Effector memory CD4-positive, alpha-beta T cell (primary cell): ENCODE measurements around the gene FLNB.

Experiments
- DNase-seq, 3 donors: peaks; one replicate each; pipeline ENCODE4 v3.0.0-alpha.2; 2020
- H3K27ac ChIP-seq: 2 replicates; pipeline ENCODE4 v1.7.0; 2013; ENCODE audit warnings: mild to moderate bottlenecking, low read length, moderate library complexity; ENCODE audit not compliant: insufficient read depth, poor library complexity, severe bottlenecking
- H3K27me3 ChIP-seq: replicated peaks from 2 replicates; pipeline ENCODE4 v1.7.0; 2013; ENCODE audit warnings: mild to moderate bottlenecking, low read length; ENCODE audit not compliant: insufficient read depth, control insufficient read depth, poor library complexity, severe bottlenecking
- H3K36me3 ChIP-seq: 2 replicates; pipeline ENCODE4 v1.7.0; 2013; ENCODE audit warnings: mild to moderate bottlenecking, low read length, moderate library complexity; ENCODE audit not compliant: control insufficient read depth, insufficient read depth
- H3K4me1 ChIP-seq: 2 replicates; pipeline ENCODE4 v1.7.0; 2013; ENCODE audit warnings: low read length, mild to moderate bottlenecking; ENCODE audit not compliant: control insufficient read depth, insufficient read depth, poor library complexity, severe bottlenecking
- H3K4me3 ChIP-seq: 2 replicates; pipeline ENCODE4 v1.7.0; 2013; ENCODE audit warnings: low read length, low read depth, mild to moderate bottlenecking; ENCODE audit not compliant: insufficient read depth, poor library complexity, severe bottlenecking
- H3K9me3 ChIP-seq: 2 replicates; pipeline ENCODE4 v1.7.0; 2013; ENCODE audit warnings: mild to moderate bottlenecking, low read length, moderate library complexity; ENCODE audit not compliant: control insufficient read depth

The FLNB gene

DNA sequence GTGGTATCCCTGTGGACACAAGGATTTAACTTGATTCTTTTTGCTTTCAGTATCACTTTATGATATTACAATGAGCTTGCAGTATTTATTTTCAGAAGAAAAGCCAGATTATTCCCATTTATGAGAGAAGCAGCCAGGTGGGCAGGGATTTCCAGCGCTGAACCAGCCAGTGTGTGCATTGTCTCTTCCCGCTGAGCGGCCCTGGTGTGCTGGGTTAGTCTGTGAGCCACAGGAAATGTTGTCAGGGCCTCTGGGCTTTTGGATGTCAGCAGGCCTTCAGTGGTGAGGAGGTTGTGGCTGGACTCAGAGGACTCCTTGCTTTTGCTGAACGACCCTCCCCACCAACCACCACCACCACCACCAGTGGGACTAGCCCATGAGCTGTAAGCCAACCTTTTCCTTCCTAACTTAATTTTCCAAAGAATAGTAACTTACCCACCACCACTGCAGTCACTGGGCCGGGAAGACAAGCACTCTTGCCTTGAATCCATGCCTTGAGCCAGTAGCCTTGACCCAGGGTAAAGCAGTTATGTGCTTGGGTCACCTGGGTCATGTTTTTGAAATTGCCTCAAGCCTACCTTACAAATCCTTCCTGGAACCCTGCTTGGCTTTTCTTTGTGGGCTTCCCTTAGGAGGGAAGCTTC is 33.1 kb downstream of the FLNB start:
- H3K36me3 ChIP-seq: no peaks in the 10 kb centered on the region
- H3K4me3 ChIP-seq: no peak overlapping the region
- H3K27me3 ChIP-seq: no peaks in the 10 kb centered on the region
- no peaks in the 10 kb centered on the region for H3K9me3 ChIP-seq
- no peaks in the 10 kb centered on the region for H3K4me1 ChIP-seq
- no peak for DNase-seq
- H3K27ac ChIP-seq: no peak overlapping the region

DNA sequence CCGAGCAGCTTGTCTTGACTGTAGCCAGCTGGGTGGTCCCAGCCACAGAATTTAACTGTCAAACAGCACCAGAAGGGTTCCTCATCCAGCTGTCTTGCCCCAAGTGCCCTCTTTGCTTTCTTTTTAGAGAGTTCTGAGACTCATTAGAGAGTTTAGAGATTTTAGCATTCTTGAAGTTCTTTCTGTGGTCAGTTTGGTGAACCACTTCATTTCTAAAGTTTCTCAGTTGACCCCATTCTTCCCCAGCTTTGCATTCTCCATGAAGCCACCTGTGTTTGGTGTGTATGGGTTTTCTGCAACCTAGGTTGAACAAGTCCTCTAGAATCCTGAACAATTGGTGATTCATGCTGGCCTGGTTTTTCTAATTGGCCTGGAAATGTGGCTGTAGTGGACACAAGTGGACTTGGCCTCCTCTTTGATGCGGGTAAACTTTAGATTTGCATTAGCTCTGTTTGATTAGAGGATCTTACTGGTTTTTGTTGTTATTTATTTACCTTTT is 33.7 kb downstream of the FLNB start:
- H3K36me3 ChIP-seq: no peaks in the 10 kb centered on the region
- no peaks in the 10 kb centered on the region for H3K27me3 ChIP-seq
- H3K27ac ChIP-seq: no peak overlapping the region
- no peaks in the 10 kb centered on the region for H3K4me1 ChIP-seq
- DNase-seq: no peak
- H3K4me3 ChIP-seq: no peak overlapping the region
- H3K9me3 ChIP-seq: no peaks in the 10 kb centered on the region

DNA sequence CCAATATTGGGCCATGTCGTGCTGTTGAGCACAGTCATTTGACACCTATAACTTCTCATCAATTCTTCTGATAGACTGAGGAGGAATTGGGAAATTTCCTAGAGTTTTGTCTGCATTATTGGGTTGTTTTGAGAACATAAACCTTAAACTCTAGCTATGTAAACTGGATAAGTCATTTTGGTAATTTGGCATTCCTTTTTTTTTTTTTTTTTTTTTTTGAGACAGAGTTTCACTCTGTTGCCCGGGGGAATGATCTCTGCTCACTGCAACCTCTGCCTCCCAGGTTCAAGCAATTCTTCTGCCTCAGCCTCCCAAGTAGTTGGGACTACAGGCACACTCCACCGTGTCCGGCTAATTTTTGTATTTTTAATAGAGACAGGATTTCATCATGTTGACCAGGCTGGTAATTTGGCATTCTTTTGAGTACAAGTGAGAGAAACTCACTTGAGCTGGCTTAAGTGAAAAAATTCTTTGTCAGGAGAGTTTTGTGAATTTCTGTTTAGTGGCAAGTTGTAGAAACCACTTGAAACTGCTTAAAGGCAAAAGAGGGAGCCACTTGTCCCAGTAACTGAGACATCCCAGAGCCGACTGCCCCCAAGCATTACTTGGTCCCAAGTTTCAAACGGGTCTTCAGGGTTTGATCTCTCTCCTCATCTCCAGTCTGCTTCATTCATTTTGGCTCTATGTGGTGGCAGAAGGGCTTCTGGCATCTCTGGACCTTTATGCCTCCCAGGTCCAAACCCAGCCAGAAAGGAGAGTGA is 34.9 kb downstream of the FLNB start:
- Histone ChIP-seq H3K36me3 (no peaks in the 10 kb centered on the region), H3K27ac (no peak overlapping the region), H3K4me3 (no peak overlapping the region), H3K9me3 (no peaks in the 10 kb centered on the region), H3K4me1 (no peaks in the 10 kb centered on the region), H3K27me3 (no peaks in the 10 kb centered on the region)
- no peak for DNase-seq

DNA sequence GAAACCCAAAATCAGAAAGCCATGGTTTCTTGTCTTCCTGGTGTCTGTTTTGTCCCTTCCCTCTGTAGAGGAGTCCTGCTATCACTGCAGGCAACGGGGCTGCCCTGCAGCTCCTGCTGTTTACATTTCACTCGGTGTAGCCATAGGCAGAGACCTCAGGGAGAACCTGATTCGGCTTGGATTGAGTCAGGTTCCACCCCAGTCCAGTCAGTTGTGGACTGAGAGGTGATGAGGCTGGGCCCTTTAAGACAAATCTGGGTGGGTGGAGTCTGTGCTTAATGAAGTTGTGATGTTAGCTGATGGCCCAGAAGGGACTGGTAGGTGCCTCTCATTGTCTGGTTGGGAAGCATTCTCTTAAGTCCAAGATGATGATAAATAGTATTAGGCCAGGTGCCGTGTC is 35.7 kb downstream of the FLNB start:
- Histone ChIP-seq H3K9me3 (no peaks in the 10 kb centered on the region), H3K4me3 (no peak overlapping the region), H3K4me1 (no peaks in the 10 kb centered on the region), H3K27me3 (no peaks in the 10 kb centered on the region), H3K36me3 (no peaks in the 10 kb centered on the region), H3K27ac (no peak overlapping the region)
- no peak for DNase-seq

DNA sequence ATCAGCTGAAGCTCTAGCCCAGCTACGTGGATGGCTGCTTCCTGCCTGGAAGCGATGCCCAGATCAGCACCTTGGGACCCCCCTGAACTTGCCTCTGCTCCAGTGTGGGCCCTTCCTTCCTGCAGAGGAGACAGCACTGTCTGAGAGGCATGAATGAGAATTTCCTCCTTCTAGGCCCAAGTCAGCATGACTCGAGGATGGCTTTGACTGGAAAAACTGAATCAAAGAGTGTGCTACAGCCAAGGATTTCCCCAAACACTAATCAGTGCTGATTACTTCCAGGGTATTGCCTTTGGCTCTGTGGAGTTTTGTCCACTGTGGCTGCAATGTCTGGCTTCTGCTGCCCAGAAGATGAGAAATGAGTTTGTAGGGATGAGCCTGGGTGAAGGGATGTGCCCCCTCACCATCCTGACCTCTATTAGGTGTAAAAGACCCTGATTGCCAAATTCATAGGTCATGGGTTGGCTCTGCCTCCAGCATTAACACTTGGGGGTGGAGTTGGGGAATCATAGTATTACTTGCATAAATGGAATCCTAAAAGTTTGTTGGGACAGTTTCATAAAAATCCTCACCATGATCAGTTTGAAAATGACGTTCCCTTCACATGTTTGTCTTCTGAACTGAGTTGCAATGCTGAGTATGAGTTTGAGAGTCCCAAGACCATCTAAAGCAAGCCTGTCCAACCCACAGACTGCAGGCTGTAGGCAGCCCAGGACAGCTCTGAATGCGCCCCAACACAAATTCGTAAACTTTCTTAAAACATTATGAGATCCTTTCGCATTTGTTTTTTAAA is 36.7 kb downstream of the FLNB start:
- Histone ChIP-seq H3K27me3 (no peaks in the 10 kb centered on the region), H3K36me3 (no peaks in the 10 kb centered on the region), H3K27ac (no peak overlapping the region), H3K4me3 (no peak overlapping the region), H3K9me3 (no peaks in the 10 kb centered on the region), H3K4me1 (no peaks in the 10 kb centered on the region)
- no peak for DNase-seq

DNA sequence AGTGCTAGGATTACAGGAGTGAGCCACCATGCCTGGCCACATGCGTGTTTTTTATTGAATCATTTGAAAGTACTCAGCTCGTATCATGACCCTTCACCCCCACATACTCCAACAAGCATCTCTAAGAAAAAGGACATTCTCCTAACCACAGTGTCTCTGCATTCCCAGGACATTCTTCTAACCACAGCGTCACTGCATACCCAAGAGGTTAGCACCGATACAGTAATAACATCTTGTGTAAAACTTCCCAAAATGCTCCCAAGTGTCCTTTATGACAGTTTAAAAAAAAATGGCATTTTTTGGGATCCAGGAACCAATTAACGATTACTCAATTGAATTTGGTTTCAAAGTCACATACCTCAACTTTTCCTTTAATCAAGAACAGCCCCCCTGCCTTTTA is 39.6 kb downstream of the FLNB start:
- H3K27me3 ChIP-seq: no peaks in the 10 kb centered on the region
- H3K4me1 ChIP-seq: no peaks in the 10 kb centered on the region
- no peaks in the 10 kb centered on the region for H3K9me3 ChIP-seq
- no peak overlapping the region for H3K27ac ChIP-seq
- no peak overlapping the region for H3K4me3 ChIP-seq
- no peak for DNase-seq
- no peaks in the 10 kb centered on the region for H3K36me3 ChIP-seq

DNA sequence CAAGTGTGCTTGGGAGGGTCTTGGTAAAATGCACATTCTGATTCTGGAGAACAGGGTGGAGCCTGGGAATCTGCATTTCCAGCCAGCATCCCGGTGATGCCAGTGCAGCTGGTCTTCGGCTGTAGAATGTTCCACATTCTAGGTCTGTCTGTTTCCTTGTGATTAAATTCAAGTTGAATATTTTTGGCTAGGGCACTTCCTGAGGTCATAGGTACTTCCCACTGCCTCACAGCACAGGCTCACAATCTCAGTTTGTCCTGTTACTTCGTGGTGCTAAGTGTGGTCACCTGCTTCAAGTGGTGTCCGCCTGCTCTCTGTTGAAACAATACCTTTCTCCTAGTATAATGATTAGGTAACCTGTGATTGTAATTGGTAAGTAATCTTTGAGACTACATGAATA is 40.1 kb downstream of the FLNB start:
- Histone ChIP-seq H3K9me3 (no peaks in the 10 kb centered on the region), H3K4me1 (no peaks in the 10 kb centered on the region), H3K27ac (no peak overlapping the region), H3K27me3 (no peaks in the 10 kb centered on the region), H3K36me3 (no peaks in the 10 kb centered on the region), H3K4me3 (no peak overlapping the region)
- DNase-seq: no peak

DNA sequence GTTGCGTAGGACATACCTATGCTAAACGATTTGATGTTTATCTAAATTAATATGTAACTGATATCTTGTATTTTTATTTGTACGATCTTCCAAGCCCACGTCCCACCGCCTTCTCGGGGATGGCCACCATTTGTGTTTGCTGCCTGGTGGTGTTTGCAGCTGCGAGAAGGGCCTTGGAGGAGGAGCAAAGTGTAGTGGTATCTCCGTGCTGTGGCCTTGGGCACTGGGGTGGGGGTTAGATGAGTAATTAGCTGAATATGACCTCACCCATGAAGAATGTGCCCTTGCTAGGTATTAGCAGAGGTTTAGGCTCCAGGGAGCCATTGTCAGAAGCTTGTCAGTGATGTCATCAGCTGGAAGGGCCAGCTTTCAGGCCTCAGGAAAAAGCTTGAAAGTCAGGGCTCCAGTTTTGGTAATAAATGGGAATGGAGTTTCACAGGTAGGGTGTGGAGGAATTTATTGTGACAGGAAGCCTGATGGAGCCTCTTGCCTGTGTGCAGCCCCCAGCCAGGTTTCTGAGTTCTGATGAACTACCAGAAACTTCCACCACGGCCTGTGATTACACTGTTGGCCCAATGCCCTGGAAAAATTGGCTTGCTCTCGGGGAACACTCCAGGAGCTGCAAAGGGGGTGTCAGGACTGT is 41.0 kb downstream of the FLNB start:
- H3K4me1 ChIP-seq: no peaks in the 10 kb centered on the region
- no peak overlapping the region for H3K4me3 ChIP-seq
- H3K27ac ChIP-seq: no peak overlapping the region
- no peaks in the 10 kb centered on the region for H3K9me3 ChIP-seq
- no peaks in the 10 kb centered on the region for H3K36me3 ChIP-seq
- DNase-seq: no peak
- no peaks in the 10 kb centered on the region for H3K27me3 ChIP-seq

DNA sequence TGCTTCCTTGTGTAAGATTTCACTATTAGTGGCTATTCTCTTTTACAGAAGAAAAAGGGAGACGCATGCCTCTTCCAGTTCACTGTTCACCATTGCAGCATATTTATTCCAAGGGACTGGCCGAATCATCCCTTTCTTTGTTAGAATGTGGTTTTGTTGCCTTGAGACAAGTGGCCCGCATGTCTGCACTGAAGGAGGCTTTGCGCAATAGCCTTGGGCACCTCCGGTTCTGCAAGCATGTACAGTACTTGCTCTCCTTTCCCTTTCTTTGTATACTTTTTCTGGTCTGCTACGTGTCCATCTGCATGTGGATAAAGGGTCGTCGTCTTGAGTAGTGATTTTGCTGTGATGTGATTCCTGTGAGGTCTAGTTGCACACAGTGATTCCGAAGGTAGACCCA is 43.0 kb downstream of the FLNB start:
- DNase-seq: no peak
- no peak overlapping the region for H3K27ac ChIP-seq

More for the DNA sequence above, 43.0 kb downstream of the FLNB start:
- Histone ChIP-seq H3K9me3 (no peaks in the 10 kb centered on the region), H3K4me1 (no peaks in the 10 kb centered on the region), H3K36me3 (no peaks in the 10 kb centered on the region), H3K27me3 (no peaks in the 10 kb centered on the region), H3K4me3 (no peak overlapping the region)
